ENCODE measurements around the gene RBM17.

DNA sequence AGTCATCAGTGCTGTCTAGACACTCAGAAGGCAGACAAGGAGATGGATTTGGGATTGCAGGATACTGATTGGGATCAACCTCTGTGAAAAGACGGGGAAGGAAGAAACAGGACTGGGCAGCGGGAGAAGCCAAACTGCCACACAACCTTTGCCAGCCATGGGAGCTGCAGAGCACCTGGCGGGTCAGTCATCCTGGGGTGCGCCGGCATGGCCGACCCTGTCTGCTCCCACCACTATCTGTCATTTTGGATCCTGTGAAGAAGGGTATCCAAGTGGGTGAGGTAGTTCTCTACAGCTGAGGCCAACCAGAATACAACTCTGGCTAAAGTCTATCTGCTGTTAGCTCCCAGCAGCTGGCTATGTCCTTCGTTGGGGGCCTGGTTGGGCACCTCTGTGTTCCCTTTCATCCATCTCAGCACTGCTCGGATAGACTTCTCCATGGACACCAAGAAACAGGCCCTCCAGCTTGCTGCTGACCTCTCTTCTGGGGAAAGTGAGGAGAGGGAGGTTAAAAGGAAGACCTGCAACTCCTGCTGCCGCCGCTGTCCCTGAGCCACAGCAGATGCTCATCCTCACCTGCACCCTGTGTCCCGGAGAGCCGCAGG, 11.7 kb upstream of the RBM17 start:
- TF ChIP-seq EZH2 (IDR thresholded peaks at IDR 0.05; ENCODE audit: borderline replicate concordance, low read depth, low read length, severe bottlenecking): no peak
- TF ChIP-seq, protein P1, sequence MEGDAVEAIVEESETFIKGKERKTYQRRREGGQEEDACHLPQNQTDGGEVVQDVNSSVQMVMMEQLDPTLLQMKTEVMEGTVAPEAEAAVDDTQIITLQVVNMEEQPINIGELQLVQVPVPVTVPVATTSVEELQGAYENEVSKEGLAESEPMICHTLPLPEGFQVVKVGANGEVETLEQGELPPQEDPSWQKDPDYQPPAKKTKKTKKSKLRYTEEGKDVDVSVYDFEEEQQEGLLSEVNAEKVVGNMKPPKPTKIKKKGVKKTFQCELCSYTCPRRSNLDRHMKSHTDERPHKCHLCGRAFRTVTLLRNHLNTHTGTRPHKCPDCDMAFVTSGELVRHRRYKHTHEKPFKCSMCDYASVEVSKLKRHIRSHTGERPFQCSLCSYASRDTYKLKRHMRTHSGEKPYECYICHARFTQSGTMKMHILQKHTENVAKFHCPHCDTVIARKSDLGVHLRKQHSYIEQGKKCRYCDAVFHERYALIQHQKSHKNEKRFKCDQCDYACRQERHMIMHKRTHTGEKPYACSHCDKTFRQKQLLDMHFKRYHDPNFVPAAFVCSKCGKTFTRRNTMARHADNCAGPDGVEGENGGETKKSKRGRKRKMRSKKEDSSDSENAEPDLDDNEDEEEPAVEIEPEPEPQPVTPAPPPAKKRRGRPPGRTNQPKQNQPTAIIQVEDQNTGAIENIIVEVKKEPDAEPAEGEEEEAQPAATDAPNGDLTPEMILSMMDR (IDR thresholded peaks at IDR 0.05; ENCODE audit: borderline replicate concordance, extremely low read depth, low read length, poor library complexity, severe bottlenecking): no peak

Measured in DND-41 (cell line).